Thyroid gland (tissue), 4 donors: ENCODE results near the gene SDR9C7.

Source experiments
- CTCF ChIP-seq, 6 experiments: fragments of 200-600 bp in 3 of 6; fragments of 450-650 bp in 3 of 6; sonication (generic) in 3 of 6; IDR thresholded peaks; one replicate each; pipeline ENCODE4 v1.5.1; 2016 to 2019; ENCODE audit warnings: antibody characterized with exemption in 6 of 6, mild to moderate bottlenecking in 2 of 6, inconsistent platforms in 1 of 6, moderate library complexity in 1 of 6
- POLR2A ChIP-seq, 2 donors: fragments of 450-650 bp; IDR thresholded peaks; one replicate each; pipeline ENCODE4 v1.6.1; 2017; ENCODE audit warnings: antibody characterized with exemption in 2 of 2, mild to moderate bottlenecking in 2 of 2, moderate library complexity in 1 of 2

- no peak for TF ChIP-seq CTCF (IDR thresholded peaks at IDR 0.05)
- no peak for TF ChIP-seq POLR2A (IDR thresholded peaks at IDR 0.05)
Measured at GRCh38 chr12:56896082-56896481, 38.1 kb downstream of the SDR9C7 start.
